Colon (tissue), 2 donors: Measurements from ENCODE around the gene TGFBI.

Experiments
- FAIRE-seq: peaks from 2 replicates; lab custom pipeline; 2012; peaks lifted over from hg19 to GRCh38; lab: Jason Lieb, UNC
- donor health status: control.
- donor health status: control.

TGFBI gene

GRCh38 chr5:136066661-136067271 is 38.0 kb downstream of the TGFBI start:
- FAIRE-seq: no peak

GRCh38 chr5:136067422-136067821 is 38.6 kb downstream of the TGFBI start:
- FAIRE-seq: no peak

- FAIRE-seq: no peak
These were observed 41.9 kb downstream of the TGFBI start for GRCh38 chr5:136070486-136071285.

- no peak for FAIRE-seq
These were observed 45.1 kb downstream of the TGFBI start for GRCh38 chr5:136073714-136074529.

DNA sequence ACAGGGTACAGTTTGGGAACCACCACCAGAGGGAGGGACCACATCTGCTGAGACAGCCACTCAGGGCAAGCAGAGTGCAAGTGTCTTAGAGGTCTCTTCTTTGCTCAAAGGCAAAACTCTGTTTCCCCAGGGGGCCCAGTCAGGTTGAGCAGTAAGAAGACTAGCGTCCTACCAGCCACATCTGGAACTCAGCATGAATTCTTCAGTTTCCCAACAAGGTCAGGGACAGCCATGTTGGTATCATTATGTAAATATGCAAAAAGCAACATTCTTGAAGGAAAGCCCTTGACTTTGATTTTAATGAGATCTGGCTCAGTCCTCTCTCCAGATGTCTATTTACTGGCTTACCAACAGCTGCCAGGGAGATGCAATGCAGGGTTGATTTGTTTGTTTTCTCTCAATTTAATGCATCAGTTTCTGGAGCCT is 46.7 kb downstream of the TGFBI start:
- FAIRE-seq: no peak

- FAIRE-seq: no peak
These were observed 47.3 kb downstream of the TGFBI start for GRCh38 chr5:136076067-136076466.

DNA sequence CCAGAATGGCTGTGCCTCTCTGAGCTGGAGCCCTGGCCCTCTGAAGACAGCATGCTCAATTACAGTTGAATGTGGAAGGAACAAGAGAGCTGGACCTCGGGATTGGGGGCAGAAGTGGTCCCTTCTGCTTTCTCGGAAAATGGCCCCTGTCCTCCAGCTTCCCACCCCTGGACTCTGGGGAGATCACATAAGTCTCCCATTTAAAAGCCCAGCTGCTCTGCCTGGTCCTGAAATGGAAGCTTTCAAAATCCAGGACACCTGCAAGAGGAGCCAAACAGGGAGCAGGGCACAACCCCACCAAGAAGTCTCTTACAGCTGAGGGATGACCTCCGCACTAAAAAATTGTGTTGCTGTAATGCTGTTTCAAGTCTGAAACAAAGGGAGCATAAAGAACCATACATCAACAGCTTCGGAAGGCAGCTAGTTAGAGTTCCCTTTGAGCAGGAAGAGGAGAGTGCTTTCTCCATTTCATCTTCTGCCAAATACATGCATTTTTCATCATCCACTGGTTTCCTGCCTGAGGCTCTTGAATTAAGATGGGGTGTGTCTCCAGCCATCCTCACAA is 48.2 kb downstream of the TGFBI start:
- FAIRE-seq: no peak

GRCh38 chr5:136079195-136079985 is 50.6 kb downstream of the TGFBI start:
- no peak for FAIRE-seq

DNA sequence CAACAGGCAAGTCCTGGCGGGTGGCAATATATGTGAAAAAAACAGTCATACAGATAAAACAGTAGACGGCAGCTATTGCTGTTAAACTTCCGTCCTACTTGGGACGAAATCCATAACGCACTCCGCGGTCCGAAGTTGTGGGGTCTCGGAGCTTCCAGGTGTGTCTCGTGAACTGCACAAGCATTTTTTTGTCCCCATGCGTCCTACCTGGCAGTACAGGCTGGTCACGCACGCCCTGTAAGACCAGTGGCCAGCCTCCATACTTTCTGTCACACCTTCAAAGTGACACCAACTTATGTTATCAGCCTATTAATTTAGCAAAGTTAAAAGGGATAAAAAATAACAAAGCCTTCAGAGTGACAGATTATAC is 51.3 kb downstream of the TGFBI start:
- no peak for FAIRE-seq

- FAIRE-seq: no peak
These were observed 51.9 kb downstream of the TGFBI start for GRCh38 chr5:136080483-136081216.

- FAIRE-seq: no peak
These were observed 52.4 kb downstream of the TGFBI start for GRCh38 chr5:136081217-136081591.

DNA sequence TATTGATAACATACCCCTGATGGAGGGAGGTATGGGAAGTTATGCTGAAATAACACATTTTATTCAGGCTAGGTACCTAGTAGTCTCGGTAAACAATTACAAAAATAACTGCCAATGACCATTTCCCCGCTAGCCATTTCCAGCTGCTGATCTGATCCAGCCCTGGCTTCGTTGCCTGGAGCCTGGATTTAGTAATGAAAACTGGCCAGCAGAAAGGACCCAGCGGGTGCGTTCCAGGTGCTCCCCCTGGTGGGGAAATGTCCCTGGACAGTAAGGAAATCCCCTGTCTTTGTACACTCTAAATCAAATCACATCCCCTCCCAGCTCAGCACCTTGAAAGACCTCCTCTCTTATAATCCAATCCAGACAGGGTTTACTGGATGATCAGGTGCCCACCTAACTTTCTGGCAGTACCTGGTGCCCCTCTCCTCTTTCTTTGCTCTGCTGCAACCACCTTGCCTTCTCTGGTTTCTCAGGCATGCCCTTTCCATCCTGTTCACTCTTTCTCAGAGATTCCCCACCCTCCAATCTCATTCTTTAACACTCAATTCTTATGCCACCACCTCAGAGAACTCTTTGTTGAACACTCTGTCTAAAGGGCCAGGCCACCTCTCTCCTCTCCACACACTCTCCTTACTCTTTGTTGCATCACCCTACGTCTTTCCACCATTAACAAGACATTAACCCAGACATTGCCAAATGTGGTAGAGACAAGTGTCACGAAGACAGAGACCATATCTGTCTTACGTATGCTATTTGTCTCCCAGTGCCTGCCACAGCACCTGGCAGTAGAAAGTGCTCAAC is 53.8 kb downstream of the TGFBI start:
- no peak for FAIRE-seq

DNA sequence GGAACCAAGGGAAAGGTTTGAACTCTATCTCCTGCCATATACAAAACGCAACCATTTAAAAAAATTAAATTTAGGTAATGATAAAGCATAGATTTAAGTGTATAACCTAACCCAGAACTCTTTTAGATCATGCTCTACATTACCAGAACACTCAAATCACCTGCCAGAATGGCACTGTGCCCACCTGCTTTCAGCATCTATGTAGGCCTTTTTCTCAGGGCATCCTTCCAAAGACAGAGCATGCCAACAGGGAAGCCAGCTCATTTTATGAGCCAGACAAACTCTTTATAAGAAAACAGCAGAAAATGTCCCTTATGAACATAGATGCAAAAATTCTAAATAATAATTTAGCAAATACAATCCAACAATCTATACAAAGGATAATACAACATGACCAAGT is 55.9 kb downstream of the TGFBI start:
- no peak for FAIRE-seq

DNA sequence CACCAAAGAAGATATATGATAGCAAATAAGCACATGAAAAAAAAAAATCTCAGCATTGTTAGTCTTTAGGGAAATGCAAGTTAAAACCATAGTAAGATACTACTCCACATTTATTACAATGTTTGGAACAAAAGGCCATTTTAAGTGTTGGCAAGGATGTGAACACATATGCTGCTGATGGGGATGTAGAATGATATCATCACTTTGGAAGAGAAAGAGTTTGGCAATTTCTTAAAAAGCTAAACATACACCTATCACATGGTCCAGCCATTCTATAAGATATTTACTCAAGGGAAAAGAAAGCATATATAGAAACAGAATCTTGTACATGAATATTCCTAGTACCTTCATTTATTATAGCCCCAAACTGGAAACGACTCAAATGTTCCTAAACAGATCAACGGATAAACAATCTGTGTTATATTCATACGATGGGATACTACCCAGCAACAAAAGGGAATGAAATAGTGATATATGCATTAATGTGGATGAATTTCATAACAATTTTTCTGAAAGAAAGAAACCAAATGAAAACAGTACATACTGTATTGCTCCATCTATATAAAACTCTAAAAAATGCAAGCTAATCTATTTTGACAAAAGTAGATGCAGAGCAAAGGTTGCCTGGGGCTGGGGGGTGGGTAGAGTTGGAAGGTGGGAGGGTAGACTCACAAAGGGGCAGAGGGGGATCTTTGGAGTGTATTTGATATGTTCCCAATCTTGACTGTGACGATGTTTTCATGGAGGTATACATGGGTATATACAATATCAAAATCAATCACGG is 58.2 kb downstream of the TGFBI start:
- no peak for FAIRE-seq

DNA sequence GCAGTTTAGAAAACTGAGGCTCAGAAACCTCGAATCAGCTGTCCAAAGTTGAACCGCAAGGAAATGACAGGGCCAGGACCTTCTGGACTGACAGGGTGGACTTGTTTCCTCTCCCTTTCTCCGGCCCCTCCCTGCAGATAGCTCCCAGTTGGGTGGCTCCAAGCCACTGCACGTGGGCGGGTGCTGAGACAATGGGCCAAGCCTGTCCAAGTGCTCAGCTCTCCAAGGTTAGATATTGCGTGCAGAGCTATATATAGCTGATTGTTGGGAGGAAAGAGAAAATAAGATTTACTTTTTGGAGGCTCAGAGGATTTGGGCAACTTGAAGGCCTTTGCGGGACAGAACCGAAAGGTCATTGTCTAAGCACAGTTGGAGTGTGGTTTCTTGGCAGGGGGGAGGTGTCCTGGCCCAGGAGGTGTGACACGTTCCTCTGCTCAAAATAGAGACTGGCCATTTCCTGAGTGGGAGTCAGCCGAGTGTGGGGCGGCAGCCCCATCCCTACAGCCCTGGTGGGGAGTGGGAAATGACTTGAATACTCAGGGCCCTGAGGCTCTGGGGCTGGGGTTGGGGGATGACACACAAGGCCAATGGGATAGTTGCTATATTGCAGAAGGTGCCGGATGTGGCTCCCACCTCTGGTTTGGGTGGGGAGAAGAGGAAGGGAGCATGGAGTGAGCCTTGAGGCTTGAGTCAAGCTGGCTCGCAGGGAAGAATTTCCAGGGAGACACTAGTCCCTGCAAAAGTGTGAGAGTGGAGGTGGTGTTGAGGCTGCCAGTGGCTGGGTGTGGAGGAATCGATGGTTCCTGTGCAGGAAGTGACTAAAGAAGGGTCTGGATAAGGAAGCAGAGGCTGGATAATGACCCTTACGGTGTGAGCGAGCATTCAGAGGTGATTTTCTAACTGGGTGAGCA is 59.4 kb downstream of the TGFBI start:
- FAIRE-seq: no peak

GRCh38 chr5:136089791-136090190 is 61.0 kb downstream of the TGFBI start:
- no peak for FAIRE-seq

DNA sequence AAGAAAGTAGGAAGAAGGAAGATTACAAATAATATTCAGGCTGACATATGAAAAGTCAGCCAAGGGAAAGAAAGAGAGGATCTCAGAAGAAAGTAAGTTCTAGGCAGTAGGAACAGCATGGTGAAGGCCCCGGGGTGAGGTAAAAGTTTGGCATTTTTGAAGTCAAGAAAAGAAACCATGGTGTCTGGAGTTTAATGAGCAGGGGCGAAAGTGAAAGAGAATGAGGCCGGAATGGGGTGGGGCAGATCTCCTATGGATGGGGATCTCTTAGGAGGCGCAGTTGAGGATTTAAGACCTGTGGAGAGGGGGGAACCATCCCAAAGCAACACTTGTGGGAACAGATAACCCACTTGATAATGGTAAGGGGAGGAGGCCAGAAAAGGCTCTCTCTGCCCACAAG is 61.5 kb downstream of the TGFBI start:
- no peak for FAIRE-seq

GRCh38 chr5:136094189-136094912 is 65.6 kb downstream of the TGFBI start:
- no peak for FAIRE-seq
